ENCODE data around the gene DIPK1A. TPM values are rescaled to one million over a fixed set of nuclear protein-coding genes. Genes with fewer than 3 reads are reported as not detected.

The DIPK1A gene
- total RNA-seq, 4 donors from 2014 or later: 9.1 to 27.2 (median 18.3) TPM

DNA sequence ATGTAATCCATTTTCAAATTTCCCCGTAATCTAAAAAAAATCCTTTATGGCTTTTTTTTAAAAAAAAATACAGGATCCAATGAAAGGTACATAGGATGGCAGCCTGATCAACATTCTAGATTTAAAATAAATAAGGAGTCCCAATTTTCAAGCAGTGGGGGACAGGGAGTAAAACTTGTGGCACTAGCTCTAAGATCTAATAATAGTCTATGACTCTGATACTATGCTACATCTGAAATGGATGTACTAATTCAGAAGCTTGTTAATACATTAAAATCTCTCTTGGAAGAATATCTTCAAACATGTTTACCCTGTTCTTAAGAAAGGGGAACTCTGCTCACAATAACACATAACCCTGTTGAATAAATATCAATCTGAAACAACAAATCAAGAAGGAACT lies 8.5 kb downstream of the DIPK1A start:
- TF ChIP-seq, protein P1, sequence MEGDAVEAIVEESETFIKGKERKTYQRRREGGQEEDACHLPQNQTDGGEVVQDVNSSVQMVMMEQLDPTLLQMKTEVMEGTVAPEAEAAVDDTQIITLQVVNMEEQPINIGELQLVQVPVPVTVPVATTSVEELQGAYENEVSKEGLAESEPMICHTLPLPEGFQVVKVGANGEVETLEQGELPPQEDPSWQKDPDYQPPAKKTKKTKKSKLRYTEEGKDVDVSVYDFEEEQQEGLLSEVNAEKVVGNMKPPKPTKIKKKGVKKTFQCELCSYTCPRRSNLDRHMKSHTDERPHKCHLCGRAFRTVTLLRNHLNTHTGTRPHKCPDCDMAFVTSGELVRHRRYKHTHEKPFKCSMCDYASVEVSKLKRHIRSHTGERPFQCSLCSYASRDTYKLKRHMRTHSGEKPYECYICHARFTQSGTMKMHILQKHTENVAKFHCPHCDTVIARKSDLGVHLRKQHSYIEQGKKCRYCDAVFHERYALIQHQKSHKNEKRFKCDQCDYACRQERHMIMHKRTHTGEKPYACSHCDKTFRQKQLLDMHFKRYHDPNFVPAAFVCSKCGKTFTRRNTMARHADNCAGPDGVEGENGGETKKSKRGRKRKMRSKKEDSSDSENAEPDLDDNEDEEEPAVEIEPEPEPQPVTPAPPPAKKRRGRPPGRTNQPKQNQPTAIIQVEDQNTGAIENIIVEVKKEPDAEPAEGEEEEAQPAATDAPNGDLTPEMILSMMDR (IDR thresholded peaks at IDR 0.05): no peak
- DNase-seq (ENCODE audit: low spot score): no peak
- ATAC-seq (ENCODE audit: low FRiP score): no peak

DNA sequence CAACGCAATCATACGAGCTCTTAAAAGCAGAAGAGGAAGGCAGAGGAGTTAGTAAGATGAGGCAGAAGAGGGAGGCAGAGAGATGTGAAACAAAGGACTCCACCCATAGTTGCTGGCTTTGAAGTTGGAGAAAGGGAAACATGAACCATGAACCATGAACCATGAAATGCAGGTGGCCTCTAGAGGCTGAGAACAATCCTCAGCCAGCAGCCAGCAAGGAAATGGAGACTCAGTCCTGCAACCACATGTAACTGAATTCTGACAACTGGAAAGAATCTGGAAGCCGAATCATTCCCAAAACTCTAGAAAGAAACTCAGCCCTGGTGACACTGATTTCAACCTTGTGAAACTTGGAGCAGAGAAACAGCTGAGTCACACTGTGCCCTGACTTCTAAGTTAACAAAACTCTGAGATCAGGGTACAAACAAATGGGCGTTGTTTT lies 10.1 kb downstream of the DIPK1A start:
- TF ChIP-seq, protein P1 (IDR thresholded peaks at IDR 0.05): no peak
- ATAC-seq (ENCODE audit: low FRiP score) (no peak), DNase-seq (ENCODE audit: low spot score) (no peak)

GRCh38 chr1:92949937-92950817 lies 11.1 kb downstream of the DIPK1A start:
- DNase-seq (ENCODE audit: low spot score) (no peak), ATAC-seq (ENCODE audit: low FRiP score) (peak; percentile 81)
- TF ChIP-seq, protein P1 (IDR thresholded peaks at IDR 0.05): no peak

GRCh38 chr1:92948071-92948470 lies 13.2 kb downstream of the DIPK1A start:
- DNase-seq (ENCODE audit: low spot score) (no peak), ATAC-seq (ENCODE audit: low FRiP score) (no peak)
- TF ChIP-seq, protein P1 (IDR thresholded peaks at IDR 0.05): no peak

GRCh38 chr1:92945748-92946270 lies 15.5 kb downstream of the DIPK1A start:
- no peak for DNase-seq (ENCODE audit: low spot score)
- TF ChIP-seq, protein P1 (IDR thresholded peaks at IDR 0.05): no peak
- no peak for ATAC-seq (ENCODE audit: low FRiP score)

DNA sequence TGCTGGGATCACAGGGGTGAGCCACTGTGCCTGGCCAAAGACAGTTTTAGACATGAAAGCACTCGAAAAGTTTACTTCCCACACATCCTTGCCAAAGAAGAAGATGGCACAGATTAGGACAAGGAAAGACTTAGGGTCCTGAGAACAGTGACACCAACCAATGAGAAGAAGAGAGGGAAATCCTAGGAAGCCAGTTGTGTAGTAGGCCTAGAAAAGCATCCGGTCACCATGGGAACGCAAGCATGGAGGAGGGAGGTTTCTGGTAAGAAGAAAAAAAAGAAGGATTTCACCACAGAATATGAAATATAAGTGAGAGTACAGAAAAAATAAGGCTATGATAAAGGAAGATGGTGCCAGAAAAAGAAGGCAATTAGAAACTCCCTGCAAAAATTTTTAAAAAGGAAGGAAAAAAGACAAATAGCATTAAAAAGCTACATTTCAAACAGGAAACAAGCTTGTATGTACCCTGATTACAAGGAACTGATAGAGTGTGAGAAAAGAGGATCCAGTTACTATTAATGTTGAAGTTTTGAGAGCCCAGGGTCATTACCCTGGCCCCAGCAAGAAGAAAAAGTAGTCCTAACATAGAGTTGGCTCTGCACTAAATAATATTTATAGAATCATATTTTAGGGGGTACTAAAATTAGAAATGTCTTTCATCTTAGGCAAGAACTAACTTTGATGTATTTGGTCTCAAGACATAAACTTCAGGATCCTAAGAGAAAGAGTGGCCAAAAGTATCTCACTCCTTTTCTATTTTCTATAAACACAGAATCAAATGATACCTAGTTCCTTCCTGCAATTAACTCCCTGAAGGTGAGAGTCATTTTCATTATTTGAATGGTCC lies 16.1 kb downstream of the DIPK1A start:
- ATAC-seq (ENCODE audit: low FRiP score) (no peak), DNase-seq (ENCODE audit: low spot score) (no peak)
- TF ChIP-seq, protein P1 (IDR thresholded peaks at IDR 0.05): no peak
